Gastroesophageal sphincter (tissue), 3 donors: Measurements from ENCODE around the gene OR5V1.
"Not testable (repeated sequence)": the region's sequence is repeated elsewhere in the genome, so short reads cannot be mapped to it uniquely, and the experiment has no call there.

Experiments
- CTCF ChIP-seq, 4 experiments: fragments of 200-600 bp in 2 of 4; fragments of 450-650 bp in 2 of 4; sonication (generic) in 1 of 4; IDR thresholded peaks; one replicate each; pipeline ENCODE4 v1.5.1; 2017 to 2019; ENCODE audit warnings: antibody characterized with exemption in 4 of 4, mild to moderate bottlenecking in 2 of 4, moderate library complexity in 2 of 4
- EP300 ChIP-seq: sonication (generic); formaldehyde crosslinking; IDR thresholded peaks from one replicate; pipeline ENCODE4 v1.6.1; 2017; ENCODE audit warnings: antibody characterized with exemption, mild to moderate bottlenecking
- POLR2A ChIP-seq, 2 donors: fragments of 450-650 bp; IDR thresholded peaks; one replicate each; pipeline ENCODE4 v1.6.1; 2017; ENCODE audit warnings: antibody characterized with exemption in 2 of 2, mild to moderate bottlenecking in 2 of 2, moderate library complexity in 1 of 2

GRCh38 chr6:29349348-29349747, 19.3 kb downstream of the OR5V1 start:
- TF ChIP-seq CTCF (IDR thresholded peaks at IDR 0.05); EP300; POLR2A (IDR thresholded peaks at IDR 0.05): not testable (repeated sequence)
